Measurements from ENCODE around the gene KDELR1. TPM values are rescaled to one million over a fixed set of nuclear protein-coding genes. Genes with fewer than 3 reads are reported as not detected.
A peak's percentile ranks its signal among the peaks of the same experiment; 100 is the strongest.

KDELR1 gene
- total and polyA plus RNA-seq, 2 of the 13 experiments (the other 11 are each of a cell fraction or from before 2014, with no cell fraction given), result 134 to 185 TPM

DNA sequence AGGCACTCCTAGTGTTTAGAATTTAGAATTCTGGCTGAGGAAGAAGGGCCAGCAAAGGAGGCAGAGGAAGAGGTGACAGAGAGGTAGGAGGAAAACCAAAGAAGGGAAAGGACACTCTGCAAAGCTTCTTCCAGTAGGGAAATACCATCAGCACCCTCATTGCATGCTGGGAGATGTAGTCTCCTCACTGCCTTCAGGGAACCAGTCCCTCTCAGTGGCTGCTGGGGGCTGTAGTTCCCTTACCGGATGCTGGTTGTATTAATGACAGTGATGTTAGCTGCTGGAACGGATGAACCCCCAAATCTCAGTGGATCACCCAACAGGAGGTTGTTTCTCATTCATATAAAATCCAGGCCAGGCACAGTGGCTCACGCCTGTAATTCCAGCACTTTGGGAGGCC lies 12.3 kb upstream of the KDELR1 start (continued):
- TF ChIP-seq, protein P1, sequence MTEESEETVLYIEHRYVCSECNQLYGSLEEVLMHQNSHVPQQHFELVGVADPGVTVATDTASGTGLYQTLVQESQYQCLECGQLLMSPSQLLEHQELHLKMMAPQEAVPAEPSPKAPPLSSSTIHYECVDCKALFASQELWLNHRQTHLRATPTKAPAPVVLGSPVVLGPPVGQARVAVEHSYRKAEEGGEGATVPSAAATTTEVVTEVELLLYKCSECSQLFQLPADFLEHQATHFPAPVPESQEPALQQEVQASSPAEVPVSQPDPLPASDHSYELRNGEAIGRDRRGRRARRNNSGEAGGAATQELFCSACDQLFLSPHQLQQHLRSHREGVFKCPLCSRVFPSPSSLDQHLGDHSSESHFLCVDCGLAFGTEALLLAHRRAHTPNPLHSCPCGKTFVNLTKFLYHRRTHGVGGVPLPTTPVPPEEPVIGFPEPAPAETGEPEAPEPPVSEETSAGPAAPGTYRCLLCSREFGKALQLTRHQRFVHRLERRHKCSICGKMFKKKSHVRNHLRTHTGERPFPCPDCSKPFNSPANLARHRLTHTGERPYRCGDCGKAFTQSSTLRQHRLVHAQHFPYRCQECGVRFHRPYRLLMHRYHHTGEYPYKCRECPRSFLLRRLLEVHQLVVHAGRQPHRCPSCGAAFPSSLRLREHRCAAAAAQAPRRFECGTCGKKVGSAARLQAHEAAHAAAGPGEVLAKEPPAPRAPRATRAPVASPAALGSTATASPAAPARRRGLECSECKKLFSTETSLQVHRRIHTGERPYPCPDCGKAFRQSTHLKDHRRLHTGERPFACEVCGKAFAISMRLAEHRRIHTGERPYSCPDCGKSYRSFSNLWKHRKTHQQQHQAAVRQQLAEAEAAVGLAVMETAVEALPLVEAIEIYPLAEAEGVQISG (CRISPR knock-in tag; IDR thresholded peaks at IDR 0.05), result peak; percentile 81
- peak; percentile 31; the same call in 1 of the 2 replicates for TF ChIP-seq GABPA (IDR thresholded peaks at IDR 0.05; ENCODE audit: low read depth, low read length)
- TF ChIP-seq GABPA (CRISPR knock-in tag; IDR thresholded peaks at IDR 0.05; ENCODE audit: low read depth), result peak; percentile 85
- TF ChIP-seq THAP11 (CRISPR knock-in tag; IDR thresholded peaks at IDR 0.05), result peak; percentile 99

DNA sequence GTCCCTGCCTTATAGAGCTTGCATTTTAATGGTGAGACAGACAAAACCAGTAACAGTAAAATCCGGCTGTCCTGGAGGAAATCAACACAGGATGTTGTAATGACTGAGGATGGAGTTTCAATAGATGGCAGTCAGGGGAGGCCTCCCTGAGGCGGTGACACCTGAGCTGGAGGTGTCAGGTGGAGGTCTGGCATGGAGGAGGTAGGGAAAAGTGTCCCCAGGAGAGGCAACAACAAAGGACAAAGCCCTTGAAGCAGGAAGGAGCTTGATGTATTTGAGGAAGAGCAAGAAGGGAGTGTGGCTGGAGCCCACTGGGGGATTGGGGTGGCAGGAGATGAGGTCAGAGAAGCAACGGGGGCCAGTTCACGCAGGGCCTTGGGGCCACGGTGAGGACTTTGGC lies 9.9 kb upstream of the KDELR1 start:
- H3K27me3 ChIP-seq (ENCODE audit: control insufficient read depth in 1 of 2, insufficient read depth in 2 of 2, low read length in 2 of 2), result peaks cover 1 to 18% of the 10 kb centered on the region in 2 experiments; a peak in 3 of 5 replicates
- in situ Hi-C loops (cut with HindIII; ENCODE audit: extremely low pct_ligation_motif_present, low pct_unique_long_range_greater_than_20kb) (no loop called here), intact Hi-C loops (cut with micrococcal nuclease; ENCODE audit: unreplicated experiment) (no loop called here)
- no peak overlapping the region for H3K27ac ChIP-seq (ENCODE audit: extremely low read length, insufficient read depth, low read length)
- no peak overlapping the region for H2AFZ ChIP-seq (ENCODE audit: low read length)
- ChIA-PET POLR2A (no interaction called here), CTCF (ENCODE audit: low intra/inter-chr PET ratio, low total read pairs) (no interaction called here)
- DNase-seq (ENCODE audit: low spot score), result no peak
- BruUV-seq (replicated peaks), result no TSS peak
- no peaks in the 10 kb centered on the region for H3K36me3 ChIP-seq (replicated peaks in 1 of 2; ENCODE audit: control insufficient read depth in 1 of 2, insufficient read depth in 2 of 2, low read length in 2 of 2)
- ATAC-seq, result no peak
- H3K4me3 ChIP-seq (replicated peaks in 1 of 3; ENCODE audit: insufficient read depth in 1 of 3, low read depth in 2 of 3, low read length in 3 of 3), result no peak overlapping the region
- H3K4me1 ChIP-seq (ENCODE audit: insufficient read depth, low read length), result peaks cover 36% of the 10 kb centered on the region
- 41% methylated on average over 5 of the region's 5 CpGs for WGBS (ENCODE audit: low lambda C conversion rate)
- no peaks in the 10 kb centered on the region for H3K79me2 ChIP-seq (ENCODE audit: insufficient read depth, low read length)
- no peak for FAIRE-seq
- TF ChIP-seq NFIB (CRISPR knock-in tag; IDR thresholded peaks at IDR 0.05; ENCODE audit: borderline replicate concordance), result no peak
- no peak for TF ChIP-seq GATAD1 (CRISPR knock-in tag; IDR thresholded peaks at IDR 0.05)
- no peak for TF ChIP-seq MIER3 (CRISPR knock-in tag; IDR thresholded peaks at IDR 0.05; ENCODE audit: borderline replicate concordance)
- no peaks in the 10 kb centered on the region for H3K9me3 ChIP-seq (ENCODE audit: low read length)
- H3K9ac ChIP-seq (ENCODE audit: insufficient read depth, low read depth, low read length), result no peak overlapping the region
- no peak overlapping the region for H3K4me2 ChIP-seq (ENCODE audit: low read depth, low read length)
- no peaks in the 10 kb centered on the region for H4K20me1 ChIP-seq (ENCODE audit: insufficient read depth, low read length)

Data from HepG2 (cell line).